Endothelial cell of umbilical vein (primary cell): ENCODE measurements around the gene GPAT2. TPM values are rescaled to one million over a fixed set of nuclear protein-coding genes. Genes with fewer than 3 reads are reported as not detected.
"Not testable (repeated sequence)": the region's sequence is repeated elsewhere in the genome, so short reads cannot be mapped to it uniquely, and the experiment has no call there.

Experiments used
- BruUV-seq: library from RNA; stranded (reverse); fragments of 400-500 nt; replicated peaks from 2 replicates; lab custom pipeline; 2021; lab: Mats Ljungman, UMichigan
- CTCF ChIA-PET: fragments of 300-600, 350-600 bp; sonication (Branson Sonifier 250); formaldehyde crosslinking; loops from one replicate; lab custom pipeline; 2021; ENCODE audit warnings: antibody characterized with exemption, inconsistent platforms; lab: Charles Lee
- POLR2A ChIA-PET: fragments of 300-600, 350-600 bp; sonication (Branson Sonifier 250); formaldehyde crosslinking; loops from one replicate; lab custom pipeline; 2021; ENCODE audit warnings: antibody characterized with exemption, inconsistent platforms; lab: Charles Lee
- DNase-seq: peaks from one replicate; pipeline ENCODE4 v3.0.0-alpha.2; 2011; ENCODE audit warnings: low read depth, low spot score
- FAIRE-seq: peaks from 2 replicates; lab custom pipeline; 2011; peaks lifted over from hg19 to GRCh38; lab: Jason Lieb, UNC
- H2AFZ ChIP-seq: 2 replicates; pipeline ENCODE4 v1.6.0; 2012; ENCODE audit warnings: low read depth, low read length, control low read depth, inconsistent platforms
- H3K27ac ChIP-seq: 2 replicates; pipeline ENCODE4 v1.5.1; 2011; ENCODE audit warnings: low read depth, mild to moderate bottlenecking, control low read depth, low read length, moderate library complexity; ENCODE audit not compliant: insufficient read depth
- H3K27me3 ChIP-seq, 2 experiments: 2 replicates each; pipeline versions ENCODE4 v1.6.0 to v1.6.1; 2011; ENCODE audit warnings: low read length in 2 of 2, mixed read lengths in 1 of 2; ENCODE audit not compliant: control insufficient read depth in 2 of 2, insufficient read depth in 2 of 2
- H3K36me3 ChIP-seq, 2 experiments: 2 replicates in 1 of 2; 3 replicates in 1 of 2; pipeline ENCODE4 v1.5.1; 2011; ENCODE audit warnings: low read length in 2 of 2, mild to moderate bottlenecking in 1 of 2, moderate library complexity in 1 of 2; ENCODE audit not compliant: control insufficient read depth in 2 of 2, insufficient read depth in 2 of 2; ENCODE audit errors: extremely low read depth in 1 of 2
- H3K4me1 ChIP-seq: 3 replicates; pipeline ENCODE4 v1.5.1; 2011; ENCODE audit warnings: mild to moderate bottlenecking, low read length; ENCODE audit not compliant: control insufficient read depth, insufficient read depth; ENCODE audit errors: extremely low read depth
- H3K4me2 ChIP-seq: 2 replicates; pipeline ENCODE4 v1.6.1; 2011; ENCODE audit warnings: low read length, control low read depth, mixed read lengths; ENCODE audit not compliant: insufficient read depth
- H3K4me3 ChIP-seq, 3 experiments: fragments of 200-600 bp in 1 of 3; sonication (generic), shearing (Covaris generic) in 1 of 3; replicated peaks in 1 of 3; 2 replicates each; pipeline ENCODE4 v1.5.1; 2011 to 2016; ENCODE audit warnings: control low read depth in 3 of 3, low read length in 3 of 3, mild to moderate bottlenecking in 2 of 3, inconsistent platforms in 1 of 3, low read depth in 1 of 3, moderate library complexity in 1 of 3; ENCODE audit not compliant: insufficient read depth in 1 of 3
- H3K79me2 ChIP-seq: 2 replicates; pipeline ENCODE4 v1.6.0; 2012; ENCODE audit warnings: low read length, inconsistent platforms; ENCODE audit not compliant: control insufficient read depth, insufficient read depth
- H3K9ac ChIP-seq: replicated peaks from 2 replicates; pipeline ENCODE3; 2011; ENCODE audit warnings: low read length, control low read depth; ENCODE audit not compliant: insufficient read depth; ENCODE audit errors: extremely low read depth
- H3K9me1 ChIP-seq: replicated peaks from 3 replicates; pipeline ENCODE4 v1.6.0; 2011; ENCODE audit warnings: mild to moderate bottlenecking, low read length; ENCODE audit not compliant: control insufficient read depth, insufficient read depth; ENCODE audit errors: extremely low read depth
- H3K9me3 ChIP-seq: replicated peaks from 2 replicates; pipeline ENCODE4 v1.5.1; 2012; ENCODE audit warnings: low read length, inconsistent platforms; ENCODE audit not compliant: control insufficient read depth, insufficient read depth
- H4K20me1 ChIP-seq: replicated peaks from 2 replicates; pipeline ENCODE3; 2011; ENCODE audit warnings: mild to moderate bottlenecking, low read length; ENCODE audit not compliant: control insufficient read depth, insufficient read depth; ENCODE audit errors: extremely low read depth
- dilution Hi-C: fragments of 300-500 bp; cut with MboI; formaldehyde crosslinking; loops from one replicate; pipeline ENCODE4 v1.15.0; 2019; ENCODE audit warnings: low sequenced_read_pairs; ENCODE audit not compliant: extremely low pct_ligation_motif_present
- intact Hi-C: fragments of 100-400 bp; cut with micrococcal nuclease; formaldehyde crosslinking; loops from one replicate; pipeline ENCODE4 v1.10.0; 2022
- polyA plus RNA-seq, 4 experiments: library from polyadenylated mRNA; depleted of rRNA in 3 of 4; stranded (reverse) in 3 of 4; unstranded in 1 of 4; fragments of >200 nt; gene quantifications; 2 replicates each; pipeline versions ENCODE4 v1.2.1 to v1.2.3, GENCODE V29; 2011 to 2012; ENCODE audit warnings: missing spikeins in 1 of 4
- total RNA-seq: library from RNA; stranded (reverse); gene quantifications from 2 replicates; pipeline ENCODE4 v1.2.3, GENCODE V29; 2021

Gene GPAT2
- total and polyA plus RNA-seq, 2 donors (not counting 3 experiments of a cell fraction or from before 2014, with no cell fraction given): 6.6 to 10.3 TPM

DNA sequence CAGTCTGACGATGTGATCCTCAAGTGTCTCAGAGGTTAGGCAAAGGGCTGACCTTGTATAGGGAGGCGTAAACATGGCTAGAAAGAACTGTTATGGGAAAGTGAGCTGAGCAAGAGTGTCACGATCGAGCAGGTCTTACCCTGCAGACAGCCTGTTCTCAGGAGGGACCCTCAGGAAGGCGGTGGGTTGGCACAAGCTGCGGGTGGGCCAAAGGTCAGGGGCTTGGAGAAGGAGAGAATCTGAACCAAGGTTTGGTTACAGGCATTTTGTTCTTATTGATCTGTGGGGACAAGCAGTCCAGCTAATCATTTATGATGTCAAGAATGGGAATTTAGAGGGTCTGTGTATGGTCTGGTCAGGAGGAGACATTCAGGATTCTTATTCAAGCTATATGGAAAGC is 26.7 kb downstream of the GPAT2 start:
- FAIRE-seq, H4K20me1 ChIP-seq, H3K4me3 ChIP-seq, H2AFZ ChIP-seq, H3K27me3 ChIP-seq, H3K4me1 ChIP-seq, POLR2A ChIA-PET, intact Hi-C loops, dilution Hi-C loops, H3K4me2 ChIP-seq, H3K9me3 ChIP-seq, H3K79me2 ChIP-seq, BruUV-seq, H3K36me3 ChIP-seq, H3K9ac ChIP-seq, DNase-seq, H3K27ac ChIP-seq, H3K9me1 ChIP-seq: not testable (repeated sequence)
- CTCF ChIA-PET: interaction anchor here (1.2 kb wide), 1 partner anchor 166 kb away, joined by 5 read pairs; no protein-coding TSS in a partner anchor

GRCh38 chr2:96006248-96006647 is 28.5 kb downstream of the GPAT2 start:
- H3K9me3 ChIP-seq, FAIRE-seq, H3K27me3 ChIP-seq, H2AFZ ChIP-seq, dilution Hi-C loops, H3K27ac ChIP-seq, H3K36me3 ChIP-seq, POLR2A ChIA-PET, H4K20me1 ChIP-seq, H3K4me1 ChIP-seq, BruUV-seq, H3K4me2 ChIP-seq, H3K79me2 ChIP-seq, DNase-seq, H3K9ac ChIP-seq, H3K9me1 ChIP-seq, H3K4me3 ChIP-seq, intact Hi-C loops: not testable (repeated sequence)
- CTCF ChIA-PET: interaction anchor here (2.5 kb wide), 1 partner anchor 168 kb away, joined by 9 read pairs; no protein-coding TSS in a partner anchor
